Measurements from ENCODE around the gene ATP6V1B1.
A peak's percentile ranks its signal among the peaks of the same experiment; 100 is the strongest.
"Not testable (repeated sequence)": the region's sequence is repeated elsewhere in the genome, so short reads cannot be mapped to it uniquely, and the experiment has no call there.

Gene ATP6V1B1

DNA sequence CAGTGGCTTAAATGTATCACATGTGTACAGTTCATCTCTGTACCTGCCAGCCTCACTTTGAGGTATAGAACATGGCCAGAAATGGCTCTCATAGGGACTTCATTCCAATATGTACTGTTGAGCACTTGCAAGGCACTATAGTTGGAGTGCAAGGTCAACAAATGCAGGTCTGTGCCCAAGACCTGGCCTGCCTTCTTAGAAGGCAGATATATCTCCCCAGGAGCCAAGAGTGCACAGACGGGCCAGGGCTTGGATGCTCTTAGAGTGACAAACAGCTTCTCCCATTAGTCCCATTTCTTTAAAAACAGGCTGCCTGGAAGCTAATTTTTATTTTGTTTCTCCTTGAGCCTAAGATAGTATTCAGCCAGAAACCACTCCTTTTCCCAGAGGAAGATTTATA, 51.7 kb downstream of the ATP6V1B1 start:
- DNase-seq = no peak

DNA sequence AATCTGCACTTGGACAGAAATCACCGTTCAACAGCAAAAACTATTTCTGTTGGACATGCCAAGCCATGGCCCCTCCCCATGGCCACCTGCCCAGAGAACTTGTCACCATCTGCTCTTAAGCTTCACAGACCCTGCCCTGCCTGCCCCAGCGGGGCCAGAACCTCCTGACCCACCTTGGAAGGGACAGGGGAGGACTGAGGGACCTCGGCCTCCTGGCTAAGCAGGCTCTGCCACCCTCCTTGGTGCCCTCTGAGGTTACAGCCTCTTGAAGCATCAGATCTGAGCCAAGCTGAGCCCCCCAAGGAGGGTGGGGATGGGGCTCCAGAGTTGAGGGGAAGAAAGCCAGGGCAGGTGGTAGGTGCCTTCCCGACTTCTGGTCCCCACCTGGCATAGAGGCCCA, 52.5 kb downstream of the ATP6V1B1 start:
- DNase-seq = no peak

DNA sequence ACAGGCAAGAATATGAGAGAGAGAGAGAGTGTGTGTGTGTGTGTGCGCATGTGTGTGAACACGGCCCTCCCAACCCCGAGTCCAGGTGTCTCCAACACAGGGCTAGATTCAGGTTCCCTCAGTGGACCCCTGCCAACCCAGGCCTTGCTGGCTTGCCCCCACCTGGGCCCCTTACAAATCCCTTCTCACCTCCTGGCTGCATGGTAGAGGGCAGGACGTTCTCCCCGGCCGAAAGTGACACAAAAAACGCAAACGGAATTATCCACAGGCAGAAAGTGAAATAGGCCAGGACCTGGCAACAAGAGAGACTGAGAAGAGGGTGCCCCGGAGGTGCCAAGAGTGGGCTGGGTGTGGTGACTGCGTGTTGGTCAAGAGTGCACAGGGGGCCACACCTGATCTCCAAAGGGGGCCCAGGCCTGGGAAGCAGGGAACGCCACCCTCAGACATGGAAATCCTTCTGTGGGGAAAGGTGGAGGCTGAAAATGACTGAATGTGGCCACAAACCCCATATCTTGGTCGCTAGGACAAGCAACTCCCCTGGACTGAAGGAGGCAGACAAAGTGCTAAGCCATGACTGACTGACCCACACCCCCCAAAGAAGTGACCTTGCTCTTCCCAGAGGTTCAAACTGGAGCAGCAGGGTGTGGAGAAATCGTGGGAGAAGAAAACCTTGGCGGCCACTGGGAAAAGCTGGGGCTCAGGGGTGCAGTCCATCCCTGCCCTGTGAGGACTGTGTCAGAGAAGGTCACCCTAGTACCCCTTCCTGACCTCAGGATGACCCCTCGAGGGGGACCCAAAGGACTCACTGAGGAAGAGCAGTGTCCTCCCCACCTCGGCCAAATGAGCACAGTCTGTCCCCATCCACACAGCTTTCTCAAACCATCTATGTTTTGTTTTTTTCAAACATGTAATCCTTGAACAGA, 53.3 kb downstream of the ATP6V1B1 start:
- DNase-seq = no peak

DNA sequence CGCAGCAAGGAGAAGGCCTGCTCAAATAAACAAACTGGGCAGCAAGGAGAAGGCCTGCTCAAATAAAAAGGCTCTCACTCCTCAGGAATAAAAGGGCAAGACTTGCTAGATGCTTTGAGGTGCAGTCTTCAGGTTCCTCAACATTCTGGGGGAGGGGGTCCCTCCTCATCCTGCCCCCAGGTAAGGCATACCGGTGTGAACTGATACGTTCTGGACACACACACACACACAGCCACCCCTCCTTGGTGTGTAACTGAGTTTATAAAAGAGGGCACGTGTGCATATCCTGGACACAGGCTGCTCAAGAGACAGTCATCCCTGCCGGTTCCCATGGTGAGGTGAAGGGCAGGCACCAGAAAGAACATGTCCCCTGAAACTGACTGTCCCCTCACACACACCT, 54.5 kb downstream of the ATP6V1B1 start:
- no peak for DNase-seq

DNA sequence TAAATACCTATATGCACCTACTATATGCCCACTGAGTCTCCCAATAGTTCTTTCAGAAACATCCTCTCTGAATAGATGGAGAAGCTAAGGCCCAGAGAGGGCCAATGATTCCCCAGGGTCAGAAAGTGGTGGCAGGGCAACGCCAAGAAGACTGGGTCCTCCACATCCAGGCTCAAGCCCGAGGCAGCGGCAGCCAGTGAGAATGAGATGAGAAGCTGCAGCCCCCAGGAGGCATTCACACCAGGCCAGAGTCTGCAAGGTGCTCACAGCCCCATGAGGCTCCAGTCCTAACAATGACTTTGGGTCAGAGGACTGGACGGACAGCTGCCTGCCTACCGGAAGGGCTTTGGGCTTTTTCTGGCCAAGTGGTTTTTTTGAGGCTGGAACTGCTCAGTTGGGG, 55.4 kb downstream of the ATP6V1B1 start:
- DNase-seq = no peak

DNA sequence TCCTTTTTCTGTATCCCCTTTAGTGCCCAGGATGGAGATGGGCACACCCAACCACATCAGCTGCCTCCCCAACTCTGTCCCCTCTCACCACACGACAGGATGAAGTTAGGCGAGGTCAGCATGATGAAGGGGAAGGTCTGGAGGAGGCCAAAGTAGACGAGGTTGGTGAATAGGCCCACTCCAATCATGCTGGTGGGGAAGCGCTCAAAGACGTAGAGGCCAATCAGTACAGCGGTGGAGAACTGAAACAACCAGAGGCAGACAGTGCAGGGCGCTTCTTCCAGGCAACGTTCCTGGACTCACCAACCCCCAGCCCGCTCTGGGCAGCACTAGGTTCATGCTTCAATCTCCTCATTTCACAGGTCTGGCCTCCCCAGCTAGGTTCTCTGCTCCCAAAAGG, 56.0 kb downstream of the ATP6V1B1 start:
- no peak for DNase-seq

DNA sequence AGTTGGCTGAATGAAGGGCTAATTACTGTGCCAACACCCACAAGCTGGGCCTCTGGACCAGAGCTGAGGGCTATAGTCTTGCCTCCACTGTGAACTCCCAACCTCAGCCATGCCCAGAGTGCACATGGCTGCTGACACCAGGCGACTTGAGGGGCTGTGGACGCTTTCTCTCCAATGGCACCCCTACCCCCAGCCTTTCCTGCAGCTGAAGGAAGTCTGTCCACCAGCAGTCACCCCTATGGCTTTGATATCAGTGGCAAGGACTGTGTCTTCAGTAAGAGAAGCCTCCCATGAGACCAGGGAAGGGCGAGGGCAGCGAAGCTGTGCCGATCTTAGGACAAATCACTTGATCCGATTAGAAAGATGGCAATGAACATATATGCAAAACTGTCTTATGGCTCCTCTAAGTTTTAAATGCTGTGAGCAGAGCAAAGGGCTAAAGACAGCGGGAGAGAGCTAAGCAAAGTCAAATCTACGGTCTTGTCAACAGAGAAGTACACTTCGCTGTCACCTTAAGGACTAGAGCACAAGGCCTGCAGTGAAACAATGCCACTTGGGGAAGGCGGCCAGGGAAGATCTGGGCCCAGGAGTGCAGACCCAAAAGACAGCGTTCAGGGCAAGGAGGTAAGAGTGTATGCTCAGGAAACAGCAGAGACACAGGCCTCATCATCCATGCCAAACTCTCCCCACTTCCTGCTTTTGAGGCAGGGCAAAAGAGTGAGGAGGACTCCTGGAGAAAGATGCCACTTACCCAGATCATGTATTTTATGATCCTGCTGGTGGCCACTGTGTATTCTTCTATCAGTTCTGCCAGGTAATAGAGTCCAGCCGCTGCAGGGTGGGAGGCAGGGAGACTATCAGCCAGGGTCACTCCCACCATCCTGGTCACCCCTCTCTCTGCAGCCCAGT, 57.5 kb downstream of the ATP6V1B1 start:
- DNase-seq = no peak

DNA sequence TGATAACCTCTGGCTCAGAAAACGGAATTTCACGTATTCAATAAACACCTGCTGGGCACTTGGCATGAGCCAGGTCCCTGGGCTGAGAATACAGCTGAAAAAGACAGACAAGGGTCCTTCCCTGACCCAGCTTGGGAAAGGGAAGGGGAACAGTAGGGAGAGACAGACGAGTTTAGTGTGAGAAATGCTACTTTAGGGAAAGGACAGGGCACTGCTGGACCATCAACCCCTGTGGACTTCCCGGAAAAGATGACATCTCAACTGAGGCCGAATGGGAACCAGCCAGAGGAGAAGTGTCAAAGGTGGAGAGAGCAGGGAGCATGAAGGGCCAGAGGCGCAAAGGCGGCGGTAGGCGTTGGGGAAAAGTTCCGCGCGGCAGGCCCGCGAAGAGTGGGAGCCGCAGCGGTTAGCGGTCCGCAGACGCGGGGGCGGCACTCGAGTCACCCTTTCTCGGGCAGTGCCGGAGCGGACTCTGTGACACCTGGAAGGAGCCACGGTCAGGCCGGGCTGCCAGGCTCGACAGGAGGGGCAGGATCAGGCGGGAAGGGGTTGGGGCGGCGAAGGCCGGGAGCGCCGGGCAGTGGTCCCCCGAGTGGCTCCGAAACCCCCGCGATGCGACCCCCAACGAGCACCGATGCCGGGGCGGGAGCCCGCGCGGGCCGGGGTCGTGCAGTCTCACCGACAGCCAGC, 58.5 kb downstream of the ATP6V1B1 start:
- DNase-seq = peak in 3 of 56 donors; percentile 15 to 56 (median 56)

DNA sequence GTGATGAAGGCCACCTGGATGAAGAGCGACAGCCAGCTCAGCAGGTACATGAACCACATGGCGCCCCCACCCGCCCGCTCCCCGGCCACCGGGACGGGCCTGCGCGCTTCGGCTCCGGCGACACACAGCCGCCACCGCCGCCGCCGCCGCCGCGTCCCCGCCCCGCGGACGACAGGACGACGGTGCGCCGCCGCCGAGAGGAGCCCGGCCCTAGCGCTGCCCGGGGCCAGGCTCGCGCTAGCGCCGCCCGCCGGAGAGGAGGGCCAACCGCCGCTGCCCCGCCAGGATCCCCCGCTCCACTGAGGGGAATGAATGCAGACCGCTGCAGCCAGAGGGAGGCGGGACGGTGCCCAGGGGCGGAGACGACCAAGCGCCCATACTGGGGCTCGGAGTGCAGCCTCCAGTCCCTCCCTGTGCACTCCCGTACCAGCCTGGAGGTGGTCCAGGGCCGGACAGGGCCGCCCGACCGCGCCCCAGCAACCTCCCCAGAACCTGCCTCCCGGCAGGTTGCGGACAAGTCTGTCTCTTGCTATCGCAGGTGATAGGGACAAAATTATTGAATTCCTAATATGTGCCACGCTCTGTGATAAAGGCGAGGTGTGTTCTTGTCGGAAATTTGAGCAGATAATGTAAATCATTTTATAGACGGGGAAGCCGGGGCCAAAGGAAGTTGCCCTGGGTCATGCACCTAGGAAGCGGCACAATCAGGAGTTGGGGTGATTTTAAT, 59.2 kb downstream of the ATP6V1B1 start, which contains the start of gene TEX261:
TSS of gene TEX261 (minus strand) at position 175 of the 727 bp plus-strand sequence. CDS start at position 59, 116 bp downstream.
- peak; percentile 30 to 88 (median 74) for DNase-seq

DNA sequence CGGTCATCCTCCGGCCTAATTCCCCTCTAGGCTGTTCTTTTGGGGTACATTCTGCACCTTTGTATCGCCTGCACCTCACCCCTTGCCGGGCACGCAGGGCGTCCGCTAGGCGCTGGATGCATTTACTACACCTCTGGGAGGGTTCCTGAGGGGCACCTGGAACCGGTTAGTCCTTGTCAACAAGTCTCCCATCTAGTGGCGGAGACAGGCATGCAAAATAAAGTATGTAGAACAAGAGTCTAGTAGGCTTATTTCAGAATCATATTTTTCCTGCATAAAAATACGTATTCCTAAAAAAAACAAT, 59.7 kb downstream of the ATP6V1B1 start:
- DNase-seq = peak in 5 of 56 donors; percentile 10 to 59 (median 44)

DNA sequence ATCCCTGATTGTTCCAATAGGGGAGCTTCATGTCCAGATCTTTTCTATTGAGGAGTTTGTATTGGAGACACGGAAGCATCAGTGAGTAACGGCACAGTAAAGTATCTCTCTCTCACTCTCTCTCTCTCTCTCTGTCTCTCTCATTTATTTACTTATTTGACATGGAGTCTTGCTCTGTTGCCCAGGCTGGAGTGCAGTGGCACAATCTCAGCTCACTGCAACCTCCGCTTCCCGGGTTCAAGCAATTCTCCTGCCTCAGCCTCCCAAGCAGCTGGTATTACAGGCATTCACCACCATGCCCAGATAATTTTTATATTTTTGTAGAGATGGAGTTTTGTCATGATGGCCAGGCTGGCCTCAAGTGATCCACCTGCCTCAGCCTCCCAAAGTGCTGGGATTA, 63.2 kb downstream of the ATP6V1B1 start:
- DNase-seq = not testable (repeated sequence)

DNA sequence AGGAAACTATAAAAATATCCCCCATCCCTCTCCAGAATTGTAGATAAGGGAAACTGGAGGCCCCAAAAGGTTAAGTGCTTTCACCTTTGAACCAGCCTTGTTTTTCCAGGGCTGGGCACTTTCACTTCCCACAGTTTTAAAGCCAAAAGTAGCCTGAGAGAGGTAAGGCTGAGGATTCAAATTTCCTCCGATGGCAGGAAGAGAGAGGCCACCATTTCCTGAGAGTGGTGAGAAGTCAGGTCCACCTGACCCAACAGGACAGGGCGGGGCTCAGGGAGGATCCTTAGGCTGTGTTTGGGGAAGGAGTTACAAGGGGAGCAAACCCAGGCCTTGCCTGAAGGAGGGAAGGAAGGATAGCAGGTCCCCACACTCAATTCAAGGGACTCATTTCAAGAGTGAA, 63.7 kb downstream of the ATP6V1B1 start:
- no peak for DNase-seq

DNA sequence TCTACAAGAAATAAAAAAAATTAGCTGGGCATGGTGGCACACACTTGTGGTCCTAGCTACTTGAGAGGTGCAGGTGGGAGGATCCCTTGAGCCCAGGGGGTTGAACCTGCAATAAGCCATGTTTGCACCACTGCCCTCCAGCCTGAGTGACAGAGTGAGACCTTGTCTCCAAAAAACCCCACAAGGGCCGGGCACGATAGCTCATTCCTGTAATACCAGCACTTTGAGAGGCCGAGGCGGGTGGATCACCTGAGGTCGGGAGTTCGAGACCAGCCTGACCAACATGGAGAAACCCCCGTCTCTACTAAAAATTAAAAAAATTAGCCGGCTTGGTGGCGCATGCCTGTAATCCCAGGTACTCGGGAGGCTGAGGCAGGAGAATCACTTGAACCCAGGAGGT, 64.2 kb downstream of the ATP6V1B1 start:
- DNase-seq = not testable (repeated sequence)

DNA sequence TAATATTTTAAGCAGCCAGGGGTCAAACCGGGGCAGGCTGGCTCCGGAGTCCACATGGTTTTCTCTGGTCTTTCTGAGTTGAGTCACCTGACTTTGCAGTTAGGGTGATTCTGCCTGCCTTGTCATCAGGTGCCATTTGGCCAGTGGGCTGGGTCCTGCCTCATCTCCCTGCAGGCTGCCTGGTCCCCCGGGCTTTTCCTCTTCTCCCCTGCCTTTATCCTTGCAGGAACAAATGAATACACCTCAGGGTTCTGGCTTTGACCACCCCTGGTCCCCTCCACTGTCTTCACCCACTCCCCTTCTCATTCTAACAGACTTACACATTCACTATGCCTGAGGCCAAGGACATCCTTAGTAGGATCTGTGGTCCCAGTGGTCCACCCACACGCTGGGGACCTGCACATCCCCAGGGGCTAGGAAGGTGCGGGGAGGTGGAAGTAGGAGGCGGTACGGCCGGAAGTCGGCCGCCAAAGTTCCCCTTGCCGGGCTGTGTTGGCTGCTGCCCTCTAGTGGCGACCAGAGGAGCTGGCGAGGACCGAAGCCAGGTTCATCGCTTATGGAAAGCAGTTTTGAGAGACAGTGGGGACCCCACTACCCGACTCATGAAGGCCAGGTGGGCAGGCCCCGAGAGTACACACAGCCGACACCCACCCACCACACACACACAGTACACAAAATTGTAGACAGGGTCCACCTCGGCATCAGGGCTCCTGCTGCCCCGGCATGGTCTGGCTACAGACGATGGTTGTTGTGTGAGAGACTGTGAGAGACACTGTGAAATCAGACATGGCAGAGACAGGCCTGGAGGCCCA, 65.3 kb downstream of the ATP6V1B1 start:
- peak in 39 of 56 donors; percentile 8 to 76 (median 35) for DNase-seq

DNA sequence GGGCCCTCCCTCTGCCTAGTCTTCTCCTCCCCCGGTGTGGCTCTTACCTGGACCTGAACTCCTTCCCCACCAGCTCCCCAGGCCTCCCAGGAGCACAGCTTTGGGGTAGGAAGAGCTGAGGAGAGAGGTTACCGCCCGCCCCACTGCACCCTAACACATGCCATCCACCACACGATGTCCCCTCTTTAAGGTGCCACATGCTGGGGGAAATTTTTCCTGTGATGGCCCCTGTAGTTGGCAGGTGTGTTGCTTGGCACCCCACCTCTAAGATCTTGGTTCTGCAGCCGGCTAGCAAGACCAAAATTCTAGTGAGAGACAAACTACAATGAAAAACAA, 65.9 kb downstream of the ATP6V1B1 start:
- DNase-seq = no peak

DNA sequence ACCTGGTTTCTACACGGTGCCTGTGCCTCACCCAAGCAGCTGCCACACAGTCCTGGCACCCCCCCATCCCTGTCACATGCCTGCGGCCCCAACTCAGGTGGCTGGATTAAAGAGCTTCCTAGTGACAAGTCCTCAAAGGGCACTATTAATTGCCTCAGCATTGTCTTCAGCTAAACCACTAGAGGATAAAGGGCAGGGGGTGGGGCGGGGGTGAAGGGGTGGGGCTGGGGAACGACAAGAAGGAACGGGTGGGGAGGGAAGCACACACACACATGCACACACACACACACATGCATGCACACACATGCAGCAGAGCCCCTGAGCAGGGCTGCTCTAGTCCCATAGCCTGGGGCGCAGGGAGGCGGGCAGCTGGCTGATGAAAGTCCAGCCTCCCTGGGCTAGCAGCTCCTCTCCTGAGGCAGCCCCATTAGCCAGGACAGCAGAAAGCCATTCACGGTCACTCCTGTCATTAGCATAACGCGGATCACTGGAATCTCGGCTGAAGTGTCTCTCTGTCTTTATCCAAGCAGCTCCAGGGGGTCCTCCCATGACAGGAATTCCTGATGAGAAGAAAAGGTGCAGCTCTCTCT, 66.4 kb downstream of the ATP6V1B1 start:
- no peak for DNase-seq

DNA sequence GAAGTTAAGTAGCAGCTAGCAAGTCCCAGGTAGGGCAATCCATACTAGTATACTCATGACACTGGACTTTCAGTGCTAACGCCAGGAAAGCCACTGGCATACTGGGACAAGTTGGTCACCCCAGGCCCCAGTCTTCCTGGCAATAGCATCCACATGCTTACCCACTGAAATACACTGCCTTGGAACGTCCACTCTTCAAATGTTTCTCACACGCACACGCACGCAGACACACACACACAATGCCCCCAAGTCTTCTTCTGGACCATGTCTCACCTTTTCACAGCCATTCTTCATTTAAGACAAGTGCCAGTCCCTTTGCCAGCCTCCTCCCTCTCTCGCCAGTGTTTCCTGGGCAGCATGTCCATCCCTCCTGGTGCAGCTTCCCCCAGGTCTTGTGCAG, 67.7 kb downstream of the ATP6V1B1 start:
- DNase-seq = no peak

DNA sequence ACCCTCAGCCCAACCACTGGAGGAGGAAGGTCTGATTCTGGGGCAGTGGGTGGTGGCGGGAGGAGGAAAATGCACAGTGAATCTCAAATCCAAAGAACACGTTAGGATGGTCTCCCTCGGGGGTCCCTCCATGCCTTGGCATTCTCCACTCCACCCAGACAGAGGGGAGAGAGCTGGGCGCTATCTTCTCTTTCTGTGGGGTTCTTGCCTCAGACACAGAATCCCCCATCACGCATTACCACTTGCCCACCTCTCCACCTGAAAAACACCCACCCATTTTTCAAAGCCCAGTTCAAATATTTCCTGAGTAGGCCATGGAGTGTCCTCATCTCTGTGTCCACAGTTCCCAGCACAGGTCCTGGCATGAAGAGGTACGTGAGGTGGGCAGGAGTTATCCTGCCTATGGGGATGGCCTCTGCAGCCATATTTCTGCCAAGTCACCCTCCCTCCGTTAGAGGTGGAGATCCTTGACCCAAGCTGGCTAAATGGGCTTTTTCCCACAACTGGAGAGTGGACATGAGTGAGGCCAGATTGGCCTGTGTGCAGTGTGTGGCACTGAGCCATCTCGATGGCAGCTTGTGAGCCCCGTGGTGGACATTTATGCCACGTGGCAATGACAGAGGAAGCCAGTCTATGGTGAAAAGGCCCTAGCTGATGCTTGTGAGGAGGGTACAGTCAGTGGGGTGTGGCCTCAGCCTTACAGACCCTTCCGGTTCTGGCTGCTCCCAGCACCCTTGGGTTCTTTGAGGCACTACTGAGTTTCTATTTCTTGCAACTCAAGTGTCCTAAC, 68.5 kb downstream of the ATP6V1B1 start:
- no peak for DNase-seq

DNA sequence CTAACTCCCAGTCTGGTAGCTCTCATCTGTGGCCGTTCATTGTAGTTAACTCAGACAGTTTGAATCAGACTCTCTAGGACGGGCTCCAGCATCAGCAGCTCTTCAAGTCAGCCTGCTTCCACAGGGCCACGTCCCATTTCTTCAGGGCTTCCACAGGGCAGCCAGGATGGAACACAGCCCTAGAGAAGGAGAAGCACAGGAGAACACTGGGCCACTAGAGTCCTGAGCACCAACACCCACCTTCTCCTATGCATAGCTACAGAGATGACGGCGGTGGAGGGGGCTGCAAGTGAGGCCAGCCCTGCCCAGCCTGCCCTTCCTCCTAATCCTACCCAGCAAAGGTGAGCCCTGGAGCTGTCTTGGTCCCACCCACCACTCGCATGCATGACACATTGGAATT, 69.2 kb downstream of the ATP6V1B1 start:
- DNase-seq = no peak
